HepG2 (cell line): ENCODE results near the gene RCOR1. TPM values are rescaled to one million over a fixed set of nuclear protein-coding genes. Genes with fewer than 3 reads are reported as not detected.

Source experiments
- ATAC-seq: fragments of 200-7000 bp; cut with Tn5 transposase; 3 replicates; pipeline ENCODE4 v1.9.1; 2020; ENCODE audit warnings: mild to moderate bottlenecking, moderate library complexity
- BruUV-seq: library from RNA; stranded (reverse); fragments of 400-500 nt; replicated peaks from 2 replicates; lab custom pipeline; 2021; lab: Mats Ljungman, UMichigan
- CTCF ChIA-PET: fragments of 300-600 bp; formaldehyde crosslinking; extraction: SDS; loops from one replicate; lab custom pipeline; 2021; ENCODE audit warnings: low total read pairs, inconsistent platforms, low intra/inter-chr PET ratio; lab: Yijun Ruan, JAX
- POLR2A ChIA-PET: fragments of 350-600 bp; sonication (Branson Sonifier 250); formaldehyde crosslinking; loops from one replicate; lab custom pipeline; 2020; ENCODE audit warnings: antibody characterized with exemption, inconsistent platforms; lab: Yijun Ruan, JAX
- DNase-seq: peaks from one replicate; pipeline ENCODE4 v3.0.0-alpha.2; 2015; ENCODE audit warnings: low spot score
- FAIRE-seq: peaks from 3 replicates; lab custom pipeline; 2011; peaks lifted over from hg19 to GRCh38; lab: Jason Lieb, UNC
- H2AFZ ChIP-seq: one replicate; pipeline ENCODE4 v1.6.1; 2011; ENCODE audit warnings: low read length, inconsistent platforms
- H3K27ac ChIP-seq: fragments of 300-600 bp; 3 replicates; pipeline ENCODE4 v1.8.0; 2011; ENCODE audit warnings: mixed run types, mild to moderate bottlenecking, mixed read lengths, low read length, inconsistent platforms; ENCODE audit not compliant: insufficient read depth; ENCODE audit errors: extremely low read length
- H3K27me3 ChIP-seq, 2 experiments: fragments of 200-600 bp in 1 of 2; 2 replicates in 1 of 2; 3 replicates in 1 of 2; pipeline versions ENCODE4 v1.6.0 to v1.8.0; 2011; ENCODE audit warnings: low read length in 2 of 2, mild to moderate bottlenecking in 2 of 2, moderate library complexity in 2 of 2, inconsistent platforms in 1 of 2; ENCODE audit not compliant: insufficient read depth in 2 of 2, control insufficient read depth in 1 of 2
- H3K36me3 ChIP-seq, 2 experiments: fragments of 200-600 bp in 1 of 2; replicated peaks in 1 of 2; 2 replicates in 1 of 2; 3 replicates in 1 of 2; pipeline versions ENCODE4 v1.5.1 to v1.8.0; 2011; ENCODE audit warnings: low read length in 2 of 2, inconsistent platforms in 1 of 2; ENCODE audit not compliant: insufficient read depth in 2 of 2, control insufficient read depth in 1 of 2
- H3K4me1 ChIP-seq: 2 replicates; pipeline ENCODE4 v1.5.1; 2012; ENCODE audit warnings: low read length, inconsistent platforms; ENCODE audit not compliant: insufficient read depth
- H3K4me2 ChIP-seq: 2 replicates; pipeline ENCODE4 v1.6.0; 2011; ENCODE audit warnings: low read depth, low read length, inconsistent platforms
- H3K4me3 ChIP-seq, 3 experiments: fragments of 200-600 bp in 1 of 3; sonication (generic), shearing (Covaris generic) in 1 of 3; replicated peaks in 1 of 3; 2 replicates each; pipeline ENCODE4 v1.5.1; 2011 to 2016; ENCODE audit warnings: low read length in 3 of 3, inconsistent platforms in 2 of 3, low read depth in 2 of 3, mild to moderate bottlenecking in 2 of 3, control low read depth in 1 of 3, mixed read lengths in 1 of 3; ENCODE audit not compliant: insufficient read depth in 1 of 3
- H3K79me2 ChIP-seq: one replicate; pipeline ENCODE4 v1.6.1; 2011; ENCODE audit warnings: low read length, inconsistent platforms; ENCODE audit not compliant: insufficient read depth
- H3K9ac ChIP-seq: 2 replicates; pipeline ENCODE4 v1.6.0; 2011; ENCODE audit warnings: mild to moderate bottlenecking, low read depth, low read length, inconsistent platforms; ENCODE audit not compliant: insufficient read depth
- H3K9me3 ChIP-seq: 2 replicates; pipeline ENCODE4 v1.5.1; 2012; ENCODE audit warnings: mild to moderate bottlenecking, low read length
- H4K20me1 ChIP-seq: 2 replicates; pipeline ENCODE4 v1.6.0; 2011; ENCODE audit warnings: inconsistent platforms, mild to moderate bottlenecking, low read length, moderate library complexity; ENCODE audit not compliant: insufficient read depth
- ATRX ChIP-seq: sonication (generic); formaldehyde crosslinking; IDR thresholded peaks from 2 replicates; pipeline ENCODE4 v1.4.0; 2020; ENCODE audit warnings: missing genetic modification reagents, borderline replicate concordance
- HNF1B ChIP-seq: sonication (generic); formaldehyde crosslinking; IDR thresholded peaks from 2 replicates; pipeline ENCODE4 v1.5.1; 2020; ENCODE audit warnings: mild to moderate bottlenecking, moderate library complexity, missing genetic modification reagents
- ZNF768 ChIP-seq: sonication (generic); formaldehyde crosslinking; IDR thresholded peaks from 2 replicates; pipeline ENCODE4 v1.4.0; 2020; ENCODE audit warnings: missing genetic modification reagents
- ZSCAN21 ChIP-seq: sonication (generic); formaldehyde crosslinking; IDR thresholded peaks from 2 replicates; pipeline ENCODE4 v1.8.0; 2022; ENCODE audit warnings: mild to moderate bottlenecking, missing genetic modification reagents, moderate library complexity, borderline replicate concordance
- WGBS: methylation state at CpG from one replicate; pipeline ENCODE4 v1.1.6; 2017; ENCODE audit warnings: low lambda C conversion rate; 5-methylcytosine and 5-hydroxymethylcytosine counted together
- in situ Hi-C: cut with HindIII; loops from 2 replicates; pipeline ENCODE4 v1.10.0; 2017; ENCODE audit warnings: low pct_unique_long_range_greater_than_20kb; ENCODE audit not compliant: extremely low pct_ligation_motif_present
- intact Hi-C: fragments of 100-400 bp; cut with micrococcal nuclease; formaldehyde crosslinking; loops from one replicate; pipeline ENCODE4 v1.10.0; 2022; ENCODE audit not compliant: unreplicated experiment
- polyA plus RNA-seq, 8 experiments: library from polyadenylated mRNA; depleted of rRNA in 3 of 8; stranded (reverse) in 7 of 8; unstranded in 1 of 8; fragments of >200 nt; fragmentation: Illumina TruSeq in 4 of 8; extraction: Trizol in 4 of 8; gene quantifications; 2 replicates each; pipeline versions ENCODE4 v1.2.1 to v1.2.3, GENCODE V29; 2011 to 2016; ENCODE audit warnings: low read depth in 4 of 8, missing spikeins in 1 of 8, mixed read lengths in 1 of 8; ENCODE audit not compliant: insufficient read depth in 1 of 8
- total RNA-seq, 5 experiments: library from RNA; depleted of rRNA; stranded (reverse); fragments of >200 nt; fragmentation: Illumina TruSeq; extraction: Trizol; gene quantifications; 2 replicates each; pipeline ENCODE4 v1.2.3, GENCODE V29; 2016; ENCODE audit warnings: low read depth in 1 of 5
- TF ChIP-seq, protein P1 (sequence below), 2 experiments: sonication (generic) in 1 of 2; formaldehyde crosslinking in 1 of 2; IDR thresholded peaks; 2 replicates each; pipeline versions ENCODE4 v1.4.0 to v1.6.1; 2016 to 2020; ENCODE audit warnings: borderline replicate concordance in 1 of 2, low read depth in 1 of 2, mild to moderate bottlenecking in 1 of 2, missing genetic modification reagents in 1 of 2

RCOR1 gene
- total and polyA plus RNA-seq, 2 of the 13 experiments (the other 11 are each of a cell fraction or from before 2014, with no cell fraction given), result 10.2 to 11.1 TPM

- FAIRE-seq, result no peak
- H3K4me1 ChIP-seq, result peaks cover 54% of the 10 kb centered on the region
- CTCF ChIA-PET, result no interaction called here
- H4K20me1 ChIP-seq, result peaks cover 42% of the 10 kb centered on the region
- H3K4me2 ChIP-seq, result peak overlapping the region; percentile 20; the same call in 1 of the 2 replicates
- 82% methylated on average over 1 of the region's 1 CpG for WGBS
- POLR2A ChIA-PET, result interaction anchor here (0.5 to 1.0 kb wide), 2 partner anchors 27 to 54 kb away, joined by 3 read pairs; no protein-coding TSS in a partner anchor
- peaks cover 0 to 6% of the 10 kb centered on the region in 2 experiments; a peak in 2 of 5 replicates for H3K36me3 ChIP-seq
- in situ Hi-C loops, result no loop called here
- no peak for TF ChIP-seq ZNF768
- TF ChIP-seq ZSCAN21 (CRISPR knock-in tag), result no peak
- TF ChIP-seq HNF1B (CRISPR knock-in tag), result 0 out of 2 replicates have a peak, but pooled peaks have one; percentile 41
- TF ChIP-seq ATRX (CRISPR knock-in tag), result no peak
- TF ChIP-seq, protein P1, sequence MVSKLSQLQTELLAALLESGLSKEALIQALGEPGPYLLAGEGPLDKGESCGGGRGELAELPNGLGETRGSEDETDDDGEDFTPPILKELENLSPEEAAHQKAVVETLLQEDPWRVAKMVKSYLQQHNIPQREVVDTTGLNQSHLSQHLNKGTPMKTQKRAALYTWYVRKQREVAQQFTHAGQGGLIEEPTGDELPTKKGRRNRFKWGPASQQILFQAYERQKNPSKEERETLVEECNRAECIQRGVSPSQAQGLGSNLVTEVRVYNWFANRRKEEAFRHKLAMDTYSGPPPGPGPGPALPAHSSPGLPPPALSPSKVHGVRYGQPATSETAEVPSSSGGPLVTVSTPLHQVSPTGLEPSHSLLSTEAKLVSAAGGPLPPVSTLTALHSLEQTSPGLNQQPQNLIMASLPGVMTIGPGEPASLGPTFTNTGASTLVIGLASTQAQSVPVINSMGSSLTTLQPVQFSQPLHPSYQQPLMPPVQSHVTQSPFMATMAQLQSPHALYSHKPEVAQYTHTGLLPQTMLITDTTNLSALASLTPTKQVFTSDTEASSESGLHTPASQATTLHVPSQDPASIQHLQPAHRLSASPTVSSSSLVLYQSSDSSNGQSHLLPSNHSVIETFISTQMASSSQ (IDR thresholded peaks at IDR 0.05; ENCODE audit: low read depth), result peak; percentile 75
- TF ChIP-seq, protein P1 (CRISPR knock-in tag; IDR thresholded peaks at IDR 0.05; ENCODE audit: borderline replicate concordance), result no peak
- TF ChIP-seq, all 625 proteins: peak for 2
- DNase-seq (no peak), ATAC-seq (peak; percentile 79)
- BruUV-seq, result no TSS peak
- intact Hi-C loops, result no loop called here
- Histone ChIP-seq H3K9me3 (no peaks in the 10 kb centered on the region), H3K9ac (no peak overlapping the region), H3K27ac (no peak overlapping the region), H3K27me3 (no peaks in the 10 kb centered on the region), H3K79me2 (peaks cover 80% of the 10 kb centered on the region), H3K4me3 (no peak overlapping the region), H2AFZ (no peak overlapping the region)
Measured at GRCh38 chr14:102601378-102601925, 9.0 kb downstream of the RCOR1 start.
